ENCODE measurements around the gene PPAN.

The PPAN gene

GRCh38 chr19:10159610-10160009 is 53.4 kb downstream of the PPAN start:
- no peak for TF ChIP-seq CTCF (IDR thresholded peaks at IDR 0.05; ENCODE audit: low read depth, low read length)
- no peak for TF ChIP-seq MYC (IDR thresholded peaks at IDR 0.05; ENCODE audit: low read depth, low read length)
- TF ChIP-seq POLR2A (IDR thresholded peaks at IDR 0.05; ENCODE audit: extremely low read depth, insufficient read length), result no peak
- TF ChIP-seq MAX (IDR thresholded peaks at IDR 0.05; ENCODE audit: low read depth, low read length), result no peak
- no peak for DNase-seq (ENCODE audit: low read depth)
- H3K4me3 ChIP-seq (ENCODE audit: low read depth, low read length), result no peak overlapping the region

Data from NB4 (cell line).